Endodermal cell (in vitro differentiated cells): ENCODE measurements around the gene MYH9. TPM values are rescaled to one million over a fixed set of nuclear protein-coding genes. Genes with fewer than 3 reads are reported as not detected.

Experiments
- DNase-seq: peaks from one replicate; pipeline ENCODE4 v3.0.0-alpha.2; 2017
- H3K27ac ChIP-seq: 2 replicates; pipeline ENCODE4 v1.5.1; 2013; ENCODE audit warnings: mild to moderate bottlenecking, low read depth, low read length, moderate library complexity
- H3K27me3 ChIP-seq: 2 replicates; pipeline ENCODE4 v1.6.1; 2013; ENCODE audit warnings: mild to moderate bottlenecking, low read length, moderate library complexity; ENCODE audit not compliant: insufficient read depth, control insufficient read depth, poor library complexity, severe bottlenecking
- H3K36me3 ChIP-seq: 2 replicates; pipeline ENCODE4 v1.7.0; 2013; ENCODE audit warnings: mild to moderate bottlenecking, low read length, moderate library complexity; ENCODE audit not compliant: control insufficient read depth, insufficient read depth
- H3K4me1 ChIP-seq: one replicate; pipeline ENCODE4 v1.7.0; 2013; ENCODE audit warnings: low read length; ENCODE audit not compliant: control insufficient read depth, insufficient read depth
- H3K4me3 ChIP-seq: 2 replicates; pipeline ENCODE4 v1.5.1; 2013; ENCODE audit warnings: mild to moderate bottlenecking, low read length, moderate library complexity
- H3K9ac ChIP-seq: 2 replicates; pipeline ENCODE4 v1.6.1; 2013; ENCODE audit warnings: mild to moderate bottlenecking, low read length, moderate library complexity; ENCODE audit not compliant: poor library complexity, severe bottlenecking; ENCODE audit errors: extremely low read depth
- H3K9me3 ChIP-seq: 2 replicates; pipeline ENCODE4 v1.6.1; 2013; ENCODE audit warnings: mild to moderate bottlenecking, low read length, moderate library complexity; ENCODE audit not compliant: control insufficient read depth
- H3K27ac Mint-ChIP-seq: 2 replicates; pipeline ENCODE4 v1.8.0; 2020; ENCODE audit warnings: mixed read lengths
- H3K27me3 Mint-ChIP-seq: 2 replicates; pipeline ENCODE4 v1.8.0; 2021; ENCODE audit warnings: mild to moderate bottlenecking, mixed read lengths; ENCODE audit not compliant: insufficient read depth
- H3K36me3 Mint-ChIP-seq: 2 replicates; pipeline ENCODE4 v1.8.0; 2020; ENCODE audit warnings: low read depth, mixed read lengths
- H3K4me1 Mint-ChIP-seq: 2 replicates; pipeline ENCODE4 v1.8.0; 2020; ENCODE audit warnings: mixed read lengths
- H3K4me3 Mint-ChIP-seq: 2 replicates; pipeline ENCODE4 v1.8.0; 2020; ENCODE audit warnings: mild to moderate bottlenecking, moderate library complexity, mixed read lengths
- H3K9me3 Mint-ChIP-seq: 2 replicates; pipeline ENCODE4 v1.8.0; 2020; ENCODE audit warnings: mild to moderate bottlenecking, mixed read lengths
- CTCF ChIP-seq: fragments of 200-600 bp; sonication (generic); conservative IDR thresholded peaks from 2 replicates; pipeline ENCODE4 v1.5.0; 2021; ENCODE audit warnings: antibody characterized with exemption, mild to moderate bottlenecking
- WGBS, 2 experiments: methylation state at CpG; one replicate each; pipeline versions ENCODE4 v1.1.5 to v1.1.7; 2013; ENCODE audit warnings: missing lambda C conversion rate in 2 of 2, mixed read lengths in 1 of 2; ENCODE audit not compliant: insufficient coverage in 1 of 2, insufficient read length in 1 of 2; 5-methylcytosine and 5-hydroxymethylcytosine counted together
- total RNA-seq, 2 donors: library from RNA; stranded (reverse); fragmentation: NEBNext Ultra II Directional in 1 of 2; extraction: Animal tissue kit (Norgen Biotek cat#: 25700) in 1 of 2; gene quantifications; 2 replicates in 1 of 2; 3 replicates in 1 of 2; pipeline ENCODE4 v1.2.1, GENCODE V29; 2021

The MYH9 gene
- total RNA-seq, 2 donors from 2014 or later, result 270 to 288 TPM

GRCh38 chr22:36311386-36312085, 76.2 kb downstream of the MYH9 start:
- Mint-ChIP-seq H3K27ac (no peak overlapping the region), H3K4me1 (no peaks in the 10 kb centered on the region), H3K27me3 (no peaks in the 10 kb centered on the region), H3K4me3 (no peak overlapping the region), H3K9me3 (no peaks in the 10 kb centered on the region), H3K36me3 (peaks cover 74% of the 10 kb centered on the region)
- H3K36me3 ChIP-seq, result peaks cover 95% of the 10 kb centered on the region
- DNase-seq, result no peak
- H3K27me3 ChIP-seq, result no peaks in the 10 kb centered on the region
- no peak for TF ChIP-seq CTCF
- H3K27ac ChIP-seq, result no peak overlapping the region
- 91% methylated on average over 18 of the region's 18 CpGs for WGBS, 2 experiments
- no peaks in the 10 kb centered on the region for H3K4me1 ChIP-seq
- H3K4me3 ChIP-seq, result no peak overlapping the region
- no peaks in the 10 kb centered on the region for H3K9me3 ChIP-seq
- no peak overlapping the region for H3K9ac ChIP-seq

GRCh38 chr22:36308880-36309279, 78.9 kb downstream of the MYH9 start:
- H3K9me3 Mint-ChIP-seq, result no peaks in the 10 kb centered on the region
- H3K4me3 ChIP-seq, result no peak overlapping the region
- no peaks in the 10 kb centered on the region for H3K27me3 Mint-ChIP-seq
- DNase-seq, result no peak
- peak overlapping the region; percentile 35 for H3K27ac Mint-ChIP-seq
- H3K4me1 Mint-ChIP-seq, result no peaks in the 10 kb centered on the region
- peaks cover 97% of the 10 kb centered on the region for H3K36me3 ChIP-seq
- H3K4me3 Mint-ChIP-seq, result no peak overlapping the region
- H3K9me3 ChIP-seq, result no peaks in the 10 kb centered on the region
- WGBS, 2 experiments, result 97% methylated on average over 17 of the region's 17 CpGs; no CpG with 5 or more reads in 1 of the 2 experiments
- peaks cover 77% of the 10 kb centered on the region for H3K36me3 Mint-ChIP-seq
- H3K27ac ChIP-seq, result no peak overlapping the region
- no peaks in the 10 kb centered on the region for H3K27me3 ChIP-seq
- H3K9ac ChIP-seq, result no peak overlapping the region
- no peak for TF ChIP-seq CTCF
- H3K4me1 ChIP-seq, result no peaks in the 10 kb centered on the region

- Histone ChIP-seq H3K27ac (no peak overlapping the region), H3K9me3 (no peaks in the 10 kb centered on the region), H3K27me3 (no peaks in the 10 kb centered on the region), H3K4me3 (no peak overlapping the region), H3K4me1 (no peaks in the 10 kb centered on the region), H3K9ac (no peak overlapping the region), H3K36me3 (peaks cover 93% of the 10 kb centered on the region)
- no peaks in the 10 kb centered on the region for H3K9me3 Mint-ChIP-seq
- H3K27me3 Mint-ChIP-seq, result no peaks in the 10 kb centered on the region
- H3K27ac Mint-ChIP-seq, result no peak overlapping the region
- H3K4me1 Mint-ChIP-seq, result no peaks in the 10 kb centered on the region
- DNase-seq, result no peak
- 84 to 94% methylated on average over 14 to 18 of the region's 18 CpGs for WGBS, 2 experiments
- no peak for TF ChIP-seq CTCF
- peaks cover 80% of the 10 kb centered on the region for H3K36me3 Mint-ChIP-seq
- H3K4me3 Mint-ChIP-seq, result no peak overlapping the region
These were observed 81.5 kb downstream of the MYH9 start for GRCh38 chr22:36306227-36306626.
